DOHH2 (cell line): Measurements from ENCODE around the gene FAM177A1.
"Not testable (repeated sequence)": the region's sequence is repeated elsewhere in the genome, so short reads cannot be mapped to it uniquely, and the experiment has no call there.

Source experiments
- H3F3A ChIP-seq: fragments of 200-600 bp; sonication (generic), shearing (Covaris generic); 2 replicates; pipeline ENCODE4 v1.6.0; 2016; ENCODE audit warnings: antibody characterized with exemption, mild to moderate bottlenecking; ENCODE audit not compliant: control insufficient read depth, insufficient read depth
- H3K27ac ChIP-seq: fragments of 200-600 bp; sonication (generic); 2 replicates; pipeline ENCODE4 v1.5.1; 2014; ENCODE audit warnings: low read depth, mild to moderate bottlenecking, low read length, moderate library complexity
- H3K27me3 ChIP-seq: fragments of 200-600 bp; sonication (generic); 2 replicates; pipeline ENCODE4 v1.6.1; 2014; ENCODE audit warnings: mild to moderate bottlenecking, low read length, mixed read lengths; ENCODE audit not compliant: control insufficient read depth
- H3K36me3 ChIP-seq: fragments of 200-600 bp; sonication (generic); 2 replicates; pipeline ENCODE4 v1.6.1; 2014; ENCODE audit warnings: mild to moderate bottlenecking, low read length, moderate library complexity, mixed read lengths; ENCODE audit not compliant: control insufficient read depth
- H3K4me1 ChIP-seq: fragments of 200-600 bp; sonication (generic); 2 replicates; pipeline ENCODE4 v1.6.1; 2014; ENCODE audit warnings: mild to moderate bottlenecking, low read length, mixed read lengths; ENCODE audit not compliant: control insufficient read depth
- H3K4me2 ChIP-seq: fragments of 200-600 bp; sonication (generic); 2 replicates; pipeline ENCODE4 v1.6.0; 2014; ENCODE audit warnings: mild to moderate bottlenecking, low read length, moderate library complexity
- H3K4me3 ChIP-seq: fragments of 200-600 bp; sonication (generic); 2 replicates; pipeline ENCODE4 v1.5.1; 2014; ENCODE audit warnings: mild to moderate bottlenecking, low read length, mixed read lengths
- H3K79me2 ChIP-seq: fragments of 200-600 bp; sonication (generic); 2 replicates; pipeline ENCODE4 v1.6.1; 2014; ENCODE audit warnings: mild to moderate bottlenecking, low read length, mixed read lengths; ENCODE audit not compliant: control insufficient read depth
- H3K9me2 ChIP-seq: fragments of 200-600 bp; sonication (generic); replicated peaks from 2 replicates; pipeline ENCODE4 v1.6.1; 2014; ENCODE audit warnings: mild to moderate bottlenecking, low read length, mixed read lengths; ENCODE audit not compliant: control insufficient read depth
- H3K9me3 ChIP-seq: fragments of 200-600 bp; sonication (generic); 2 replicates; pipeline ENCODE4 v1.6.1; 2014; ENCODE audit warnings: antibody characterized with exemption, low read length, mixed read lengths; ENCODE audit not compliant: control insufficient read depth, insufficient read depth
- H4K20me1 ChIP-seq: fragments of 200-600 bp; sonication (generic); 2 replicates; pipeline ENCODE4 v1.6.0; 2014; ENCODE audit warnings: low read depth, mild to moderate bottlenecking, antibody characterized with exemption, low read length, moderate library complexity; ENCODE audit not compliant: control insufficient read depth, insufficient read depth
- CTCF ChIP-seq: fragments of 200-600 bp; sonication (generic); IDR thresholded peaks from one replicate; pipeline ENCODE4 v1.5.1; 2014; ENCODE audit warnings: antibody characterized with exemption, mild to moderate bottlenecking, low read depth, low read length; ENCODE audit not compliant: poor library complexity, severe bottlenecking
- EZH2phosphoT487 ChIP-seq: fragments of 200-600 bp; sonication (generic); IDR thresholded peaks from 2 replicates; pipeline ENCODE4 v1.6.1; 2017; ENCODE audit warnings: borderline replicate concordance, mild to moderate bottlenecking, antibody characterized with exemption, low read length, moderate library complexity, mixed read lengths

The FAM177A1 gene

GRCh38 chr14:35051796-35052195, 5.7 kb downstream of the FAM177A1 start:
- Histone ChIP-seq H3K4me1 (peaks cover 11% of the 10 kb centered on the region), H3K79me2 (no peaks in the 10 kb centered on the region), H3K9me2 (no peaks in the 10 kb centered on the region), H3K4me3 (no peak overlapping the region), H3K27me3 (no peaks in the 10 kb centered on the region), H3K36me3 (no peaks in the 10 kb centered on the region), H3K4me2 (no peak overlapping the region), H3F3A (no peaks in the 10 kb centered on the region), H3K9me3 (no peaks in the 10 kb centered on the region), H4K20me1 (no peaks in the 10 kb centered on the region), H3K27ac (no peak overlapping the region)
- TF ChIP-seq EZH2phosphoT487 (no peak), CTCF (no peak)

DNA sequence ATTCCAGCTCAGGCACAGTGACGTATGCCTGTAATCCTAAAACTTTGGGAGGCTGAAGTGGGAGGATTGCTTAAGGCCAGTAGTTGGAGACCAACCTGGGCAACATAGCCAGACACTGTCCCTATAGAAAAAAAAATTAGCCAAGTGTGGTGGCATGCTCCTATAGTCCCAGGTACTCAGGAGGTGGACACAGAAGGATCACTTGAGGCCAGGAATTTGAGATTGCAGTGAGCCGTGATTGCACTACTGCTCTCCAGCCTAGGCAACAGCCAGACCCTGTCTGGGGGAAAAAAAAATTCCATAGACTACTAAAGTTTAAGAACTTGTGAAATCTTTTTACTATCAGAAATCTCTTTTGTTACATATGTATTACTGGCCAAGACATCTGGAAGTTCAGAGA, 6.6 kb downstream of the FAM177A1 start:
- peaks cover 4% of the 10 kb centered on the region for H3K4me1 ChIP-seq
- H3K9me2 ChIP-seq = no peaks in the 10 kb centered on the region
- no peaks in the 10 kb centered on the region for H3K27me3 ChIP-seq
- no peaks in the 10 kb centered on the region for H4K20me1 ChIP-seq
- no peaks in the 10 kb centered on the region for H3F3A ChIP-seq
- H3K4me3 ChIP-seq = no peak overlapping the region
- H3K9me3 ChIP-seq = no peaks in the 10 kb centered on the region
- no peaks in the 10 kb centered on the region for H3K36me3 ChIP-seq
- H3K4me2 ChIP-seq = no peak overlapping the region
- TF ChIP-seq CTCF (no peak), EZH2phosphoT487 (no peak)
- H3K27ac ChIP-seq = no peak overlapping the region
- no peaks in the 10 kb centered on the region for H3K79me2 ChIP-seq

DNA sequence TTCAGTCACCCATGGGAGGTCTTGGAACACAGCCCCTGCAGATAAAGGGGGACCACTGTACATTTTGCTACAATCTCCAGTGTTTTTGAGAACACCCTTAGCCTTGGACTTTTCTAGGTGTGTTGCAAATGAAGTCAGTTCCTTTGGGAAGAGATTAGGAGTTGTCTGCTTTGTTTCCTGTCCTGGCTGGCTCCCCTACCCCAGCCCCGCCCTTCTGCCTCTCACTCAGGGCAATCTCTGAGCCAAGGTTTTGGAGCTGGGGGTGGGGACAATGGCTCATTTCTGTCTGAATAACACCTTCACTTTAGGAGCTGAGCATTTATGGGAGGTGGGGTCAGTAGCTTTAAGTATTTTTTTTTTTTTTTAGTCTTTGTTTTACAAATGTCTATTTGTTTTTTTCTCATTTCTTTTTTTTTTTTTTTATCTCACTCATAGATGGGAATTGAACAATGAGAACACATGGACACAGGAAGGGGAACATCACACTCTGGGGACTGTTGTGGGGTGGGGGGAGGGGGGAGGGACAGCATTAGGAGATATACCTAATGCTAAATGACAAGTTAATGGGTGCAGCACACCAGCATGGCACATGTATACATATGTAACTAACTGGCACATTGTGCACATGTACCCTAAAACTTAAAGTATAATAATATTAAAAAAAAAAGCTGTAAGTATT, 15.2 kb downstream of the FAM177A1 start:
- not testable (repeated sequence) for H3K9me2 ChIP-seq, H3F3A ChIP-seq, H3K79me2 ChIP-seq, H4K20me1 ChIP-seq, H3K4me2 ChIP-seq, H3K27me3 ChIP-seq, H3K4me1 ChIP-seq, H3K9me3 ChIP-seq, H3K36me3 ChIP-seq, H3K4me3 ChIP-seq, H3K27ac ChIP-seq

GRCh38 chr14:35065731-35066130, 19.7 kb downstream of the FAM177A1 start:
- H3K27ac ChIP-seq, H3K36me3 ChIP-seq, H3K27me3 ChIP-seq, H3K79me2 ChIP-seq, H3F3A ChIP-seq, H3K9me3 ChIP-seq, H4K20me1 ChIP-seq, H3K9me2 ChIP-seq, H3K4me2 ChIP-seq, H3K4me3 ChIP-seq: not testable (repeated sequence)
- H3K4me1 ChIP-seq = peaks cover 14% of the 10 kb centered on the region
